ENCODE measurements around the gene NHERF1. TPM values are rescaled to one million over a fixed set of nuclear protein-coding genes. Genes with fewer than 3 reads are reported as not detected.

The NHERF1 gene
- total RNA-seq, 3 donors from 2014 or later: 124 to 138 (median 137) TPM

- DNase-seq: no peak
- H3K27me3 Mint-ChIP-seq (ENCODE audit: low read depth): no peaks in the 10 kb centered on the region
- ATAC-seq: no peak
Measured at GRCh38 chr17:74805591-74805991, 57.2 kb downstream of the NHERF1 start.

GRCh38 chr17:74806334-74806733, 57.9 kb downstream of the NHERF1 start:
- DNase-seq (no peak), ATAC-seq (no peak)
- Mint-ChIP-seq H3K4me3 (no peak overlapping the region), H3K36me3 (ENCODE audit: insufficient read depth) (peaks cover 20% of the 10 kb centered on the region), H3K27me3 (ENCODE audit: low read depth) (no peaks in the 10 kb centered on the region), H3K9me3 (no peaks in the 10 kb centered on the region), H3K4me1 (ENCODE audit: low read depth) (no peaks in the 10 kb centered on the region)

More at GRCh38 chr17:74805591-74805991, 57.2 kb downstream of the NHERF1 start:
- Mint-ChIP-seq H3K9me3 (no peaks in the 10 kb centered on the region), H3K4me3 (no peak overlapping the region), H3K36me3 (ENCODE audit: insufficient read depth) (peaks cover 19% of the 10 kb centered on the region), H3K4me1 (ENCODE audit: low read depth) (no peaks in the 10 kb centered on the region)

GRCh38 chr17:74807441-74807840, 59.0 kb downstream of the NHERF1 start:
- H3K9me3 Mint-ChIP-seq: no peaks in the 10 kb centered on the region
- peaks cover 20% of the 10 kb centered on the region for H3K36me3 Mint-ChIP-seq (ENCODE audit: insufficient read depth)
- no peaks in the 10 kb centered on the region for H3K27me3 Mint-ChIP-seq (ENCODE audit: low read depth)
- no peaks in the 10 kb centered on the region for H3K4me1 Mint-ChIP-seq (ENCODE audit: low read depth)
- DNase-seq (no peak), ATAC-seq (no peak)
- no peak overlapping the region for H3K4me3 Mint-ChIP-seq

- Mint-ChIP-seq H3K27me3 (ENCODE audit: low read depth) (no peaks in the 10 kb centered on the region), H3K9me3 (no peaks in the 10 kb centered on the region), H3K4me1 (ENCODE audit: low read depth) (no peaks in the 10 kb centered on the region), H3K4me3 (no peak overlapping the region), H3K36me3 (ENCODE audit: insufficient read depth) (peaks cover 18% of the 10 kb centered on the region)
- DNase-seq (no peak), ATAC-seq (no peak)
Measured at GRCh38 chr17:74807925-74808324, 59.5 kb downstream of the NHERF1 start.

- DNase-seq (no peak), ATAC-seq (no peak)
- Mint-ChIP-seq H3K36me3 (ENCODE audit: insufficient read depth) (peaks cover 18% of the 10 kb centered on the region), H3K4me1 (ENCODE audit: low read depth) (no peaks in the 10 kb centered on the region), H3K27me3 (ENCODE audit: low read depth) (no peaks in the 10 kb centered on the region), H3K4me3 (no peak overlapping the region), H3K9me3 (no peaks in the 10 kb centered on the region)
Measured at GRCh38 chr17:74808714-74809430, 60.4 kb downstream of the NHERF1 start.

GRCh38 chr17:74810699-74811485, 62.5 kb downstream of the NHERF1 start:
- no peaks in the 10 kb centered on the region for H3K4me1 Mint-ChIP-seq (ENCODE audit: low read depth)
- DNase-seq (no peak), ATAC-seq (no peak)
- H3K27me3 Mint-ChIP-seq (ENCODE audit: low read depth): no peaks in the 10 kb centered on the region
- no peak overlapping the region for H3K4me3 Mint-ChIP-seq
- H3K36me3 Mint-ChIP-seq (ENCODE audit: insufficient read depth): peaks cover 23% of the 10 kb centered on the region
- H3K9me3 Mint-ChIP-seq: no peaks in the 10 kb centered on the region

- DNase-seq (no peak), ATAC-seq (no peak)
- H3K9me3 Mint-ChIP-seq: no peaks in the 10 kb centered on the region
- H3K4me3 Mint-ChIP-seq: no peak overlapping the region
- H3K36me3 Mint-ChIP-seq (ENCODE audit: insufficient read depth): peaks cover 33% of the 10 kb centered on the region
- no peaks in the 10 kb centered on the region for H3K4me1 Mint-ChIP-seq (ENCODE audit: low read depth)
- H3K27me3 Mint-ChIP-seq (ENCODE audit: low read depth): no peaks in the 10 kb centered on the region
Measured at GRCh38 chr17:74812109-74813009, 63.9 kb downstream of the NHERF1 start.

GRCh38 chr17:74814453-74814852, 66.0 kb downstream of the NHERF1 start:
- ATAC-seq: no peak
- H3K4me3 Mint-ChIP-seq: no peak overlapping the region
- peaks cover 32% of the 10 kb centered on the region for H3K36me3 Mint-ChIP-seq (ENCODE audit: insufficient read depth)
- no peaks in the 10 kb centered on the region for H3K4me1 Mint-ChIP-seq (ENCODE audit: low read depth)
- no peaks in the 10 kb centered on the region for H3K9me3 Mint-ChIP-seq
- DNase-seq: no peak
- no peaks in the 10 kb centered on the region for H3K27me3 Mint-ChIP-seq (ENCODE audit: low read depth)

GRCh38 chr17:74815067-74815466, 66.6 kb downstream of the NHERF1 start:
- Mint-ChIP-seq H3K27me3 (ENCODE audit: low read depth) (no peaks in the 10 kb centered on the region), H3K36me3 (ENCODE audit: insufficient read depth) (peaks cover 33% of the 10 kb centered on the region), H3K4me1 (ENCODE audit: low read depth) (no peaks in the 10 kb centered on the region), H3K4me3 (no peak overlapping the region), H3K9me3 (no peaks in the 10 kb centered on the region)
- ATAC-seq (no peak), DNase-seq (no peak)

GRCh38 chr17:74815550-74816370, 67.3 kb downstream of the NHERF1 start:
- ATAC-seq (no peak), DNase-seq (no peak)
- Mint-ChIP-seq H3K4me1 (ENCODE audit: low read depth) (no peaks in the 10 kb centered on the region), H3K9me3 (no peaks in the 10 kb centered on the region), H3K27me3 (ENCODE audit: low read depth) (no peaks in the 10 kb centered on the region), H3K4me3 (no peak overlapping the region), H3K36me3 (ENCODE audit: insufficient read depth) (peaks cover 32% of the 10 kb centered on the region)

GRCh38 chr17:74816905-74817620, 68.6 kb downstream of the NHERF1 start:
- Mint-ChIP-seq H3K4me3 (no peak overlapping the region), H3K36me3 (ENCODE audit: insufficient read depth) (peaks cover 32% of the 10 kb centered on the region), H3K27me3 (ENCODE audit: low read depth) (no peaks in the 10 kb centered on the region), H3K4me1 (ENCODE audit: low read depth) (no peaks in the 10 kb centered on the region), H3K9me3 (no peaks in the 10 kb centered on the region)
- DNase-seq: no peak
- no peak for ATAC-seq

GRCh38 chr17:74818291-74818938, 70.0 kb downstream of the NHERF1 start:
- Mint-ChIP-seq H3K4me3 (no peak overlapping the region), H3K27me3 (ENCODE audit: low read depth) (no peaks in the 10 kb centered on the region), H3K4me1 (ENCODE audit: low read depth) (no peaks in the 10 kb centered on the region), H3K9me3 (no peaks in the 10 kb centered on the region), H3K36me3 (ENCODE audit: insufficient read depth) (peaks cover 35% of the 10 kb centered on the region)
- ATAC-seq (no peak), DNase-seq (no peak)
